Prostate gland (tissue), 2 donors: ENCODE results near the gene CUX1. TPM values are rescaled to one million over a fixed set of nuclear protein-coding genes. Genes with fewer than 3 reads are reported as not detected.

Source experiments
- DNase-seq: peaks from one replicate; pipeline ENCODE4 v3.0.0-alpha.2; 2019; ENCODE audit warnings: low spot score
- H3K27ac ChIP-seq, 2 donors: fragments of 200-600 bp; sonication (generic); 2 replicates each; pipeline ENCODE4 v1.5.1; 2017 to 2019
- H3K27me3 ChIP-seq: fragments of 200-600 bp; sonication (generic); replicated peaks from 2 replicates; pipeline ENCODE4 v1.5.1; 2019; ENCODE audit not compliant: insufficient read depth
- H3K36me3 ChIP-seq, 2 donors: fragments of 200-600 bp; sonication (generic); 1 replicate in 1 of 2; 2 replicates in 1 of 2; pipeline versions ENCODE4 v1.5.1 to v1.8.1; 2017 to 2019
- H3K4me1 ChIP-seq: fragments of 200-600 bp; sonication (generic); replicated peaks from 2 replicates; pipeline ENCODE4 v1.5.1; 2019
- H3K4me3 ChIP-seq, 2 donors: fragments of 200-600 bp; sonication (generic); 2 replicates each; pipeline ENCODE4 v1.5.1; 2017 to 2019
- H3K9me3 ChIP-seq: fragments of 200-600 bp; sonication (generic); 2 replicates; pipeline ENCODE4 v1.5.1; 2017
- POLR2A ChIP-seq: fragments of 450-650 bp; IDR thresholded peaks from one replicate; pipeline ENCODE4 v1.6.1; 2016; ENCODE audit warnings: antibody characterized with exemption, mild to moderate bottlenecking
- POLR2AphosphoS5 ChIP-seq: sonication (generic); formaldehyde crosslinking; IDR thresholded peaks from one replicate; pipeline ENCODE4 v1.6.1; 2017; ENCODE audit warnings: antibody characterized with exemption
- WGBS: methylation state at CpG from one replicate; pipeline ENCODE4 v1.1.5; 2018; 5-methylcytosine and 5-hydroxymethylcytosine counted together
- intact Hi-C: fragments of 100-400 bp; cut with DNase I; formaldehyde crosslinking; loops from one replicate; pipeline ENCODE4 v1.14.2; 2022
- total RNA-seq, 2 donors: library from RNA; depleted of rRNA; stranded (reverse); fragments of >200 nt; gene quantifications; one replicate each; pipeline ENCODE4 v1.1.0, GENCODE V29; 2016
- TF ChIP-seq, protein P1 (sequence below), 4 experiments: fragments of 200-600 bp in 2 of 4; fragments of 450-650 bp in 2 of 4; sonication (generic) in 2 of 4; IDR thresholded peaks; 1 replicate in 3 of 4; 2 replicates in 1 of 4; pipeline ENCODE4 v1.5.1; 2016 to 2019; ENCODE audit warnings: antibody characterized with exemption in 4 of 4, mild to moderate bottlenecking in 2 of 4, moderate library complexity in 2 of 4

The CUX1 gene
- total RNA-seq, 2 donors from 2014 or later = 96.3 to 99.2 TPM

- H3K9me3 ChIP-seq = no peaks in the 10 kb centered on the region
- no peaks in the 10 kb centered on the region for H3K27me3 ChIP-seq
- no peak overlapping the region for H3K27ac ChIP-seq
- intact Hi-C loops = no loop called here
- no peaks in the 10 kb centered on the region for H3K4me1 ChIP-seq
- no peak overlapping the region for H3K4me3 ChIP-seq
- no peaks in the 10 kb centered on the region for H3K36me3 ChIP-seq
- 92% methylated on average over 16 of the region's 16 CpGs for WGBS
- no peak for TF ChIP-seq POLR2AphosphoS5
- TF ChIP-seq, protein P1, sequence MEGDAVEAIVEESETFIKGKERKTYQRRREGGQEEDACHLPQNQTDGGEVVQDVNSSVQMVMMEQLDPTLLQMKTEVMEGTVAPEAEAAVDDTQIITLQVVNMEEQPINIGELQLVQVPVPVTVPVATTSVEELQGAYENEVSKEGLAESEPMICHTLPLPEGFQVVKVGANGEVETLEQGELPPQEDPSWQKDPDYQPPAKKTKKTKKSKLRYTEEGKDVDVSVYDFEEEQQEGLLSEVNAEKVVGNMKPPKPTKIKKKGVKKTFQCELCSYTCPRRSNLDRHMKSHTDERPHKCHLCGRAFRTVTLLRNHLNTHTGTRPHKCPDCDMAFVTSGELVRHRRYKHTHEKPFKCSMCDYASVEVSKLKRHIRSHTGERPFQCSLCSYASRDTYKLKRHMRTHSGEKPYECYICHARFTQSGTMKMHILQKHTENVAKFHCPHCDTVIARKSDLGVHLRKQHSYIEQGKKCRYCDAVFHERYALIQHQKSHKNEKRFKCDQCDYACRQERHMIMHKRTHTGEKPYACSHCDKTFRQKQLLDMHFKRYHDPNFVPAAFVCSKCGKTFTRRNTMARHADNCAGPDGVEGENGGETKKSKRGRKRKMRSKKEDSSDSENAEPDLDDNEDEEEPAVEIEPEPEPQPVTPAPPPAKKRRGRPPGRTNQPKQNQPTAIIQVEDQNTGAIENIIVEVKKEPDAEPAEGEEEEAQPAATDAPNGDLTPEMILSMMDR (IDR thresholded peaks at IDR 0.05) = no peak
- no peak for TF ChIP-seq POLR2A
- DNase-seq = no peak
These were observed 278.0 kb downstream of the CUX1 start for GRCh38 chr7:102095321-102096011.

DNA sequence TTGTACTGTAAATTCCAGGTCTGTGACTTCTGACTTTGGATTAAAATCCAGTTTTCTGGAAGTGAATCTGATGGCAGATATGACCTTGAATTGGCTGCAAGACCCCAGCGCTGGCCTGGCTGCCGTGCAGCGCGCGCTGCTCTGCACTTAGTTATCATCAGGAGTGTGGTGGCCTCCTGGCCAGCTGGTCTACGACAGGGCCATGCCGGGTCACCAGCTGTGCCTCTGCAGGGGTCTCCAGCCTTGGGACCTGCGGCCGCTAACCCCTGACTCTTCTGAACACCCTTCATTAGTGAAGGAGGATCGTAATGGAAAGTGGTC, 278.5 kb downstream of the CUX1 start:
- Histone ChIP-seq H3K36me3 (no peaks in the 10 kb centered on the region), H3K27ac (no peak overlapping the region), H3K4me1 (no peaks in the 10 kb centered on the region), H3K27me3 (no peaks in the 10 kb centered on the region), H3K4me3 (no peak overlapping the region), H3K9me3 (no peaks in the 10 kb centered on the region)
- intact Hi-C loops = no loop called here
- no peak for DNase-seq
- WGBS = 83% methylated on average over 10 of the region's 10 CpGs
- TF ChIP-seq POLR2A (no peak), POLR2AphosphoS5 (no peak)
- TF ChIP-seq, protein P1 (IDR thresholded peaks at IDR 0.05) = no peak

DNA sequence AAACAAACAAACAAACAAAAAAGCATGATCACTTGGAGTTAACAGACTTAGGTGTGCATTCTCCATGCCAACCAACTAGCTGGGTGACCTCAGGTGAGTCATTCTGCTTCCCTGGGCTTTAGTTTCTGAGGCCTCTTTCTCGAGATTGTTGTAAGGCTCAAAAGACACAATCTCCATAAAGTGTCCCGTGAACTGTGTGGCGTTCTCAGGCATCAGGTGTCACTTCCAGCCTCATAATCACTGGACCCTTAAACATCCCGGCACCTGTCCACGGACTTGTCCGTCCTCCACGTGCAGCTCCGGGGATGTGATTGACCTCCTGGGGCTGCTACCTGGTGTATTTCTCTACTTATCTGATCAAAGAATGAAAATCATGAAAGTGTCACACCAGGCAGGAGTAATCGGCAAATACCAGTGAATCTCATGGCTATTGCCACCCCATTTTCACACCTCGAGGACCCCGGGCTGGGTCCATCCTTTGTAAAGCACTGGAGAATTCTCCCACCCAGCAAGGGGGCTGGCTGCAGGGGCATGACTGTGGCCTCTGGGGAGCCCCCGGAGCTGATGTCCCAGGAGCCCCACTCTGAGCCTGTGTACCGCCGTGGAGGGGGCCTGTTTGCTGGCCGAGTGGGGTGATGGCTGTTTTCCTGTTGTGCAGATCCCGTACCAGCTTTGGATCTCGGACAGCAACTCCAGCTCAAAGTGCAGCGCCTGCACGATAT, 279.4 kb downstream of the CUX1 start:
- no peak for DNase-seq
- WGBS = 80% methylated on average over 19 of the region's 19 CpGs
- H3K27ac ChIP-seq = no peak overlapping the region
- intact Hi-C loops = no loop called here
- H3K36me3 ChIP-seq = no peaks in the 10 kb centered on the region
- no peaks in the 10 kb centered on the region for H3K9me3 ChIP-seq
- H3K4me1 ChIP-seq = no peaks in the 10 kb centered on the region
- H3K4me3 ChIP-seq = no peak overlapping the region
- no peaks in the 10 kb centered on the region for H3K27me3 ChIP-seq
- TF ChIP-seq, protein P1 (IDR thresholded peaks at IDR 0.05) = no peak
- TF ChIP-seq POLR2A (no peak), POLR2AphosphoS5 (no peak)

- intact Hi-C loops = no loop called here
- no peaks in the 10 kb centered on the region for H3K36me3 ChIP-seq
- H3K27ac ChIP-seq = no peak overlapping the region
- H3K9me3 ChIP-seq = no peaks in the 10 kb centered on the region
- no peaks in the 10 kb centered on the region for H3K27me3 ChIP-seq
- no peak overlapping the region for H3K4me3 ChIP-seq
- H3K4me1 ChIP-seq = no peaks in the 10 kb centered on the region
- DNase-seq = no peak
- WGBS = 30% methylated on average over 13 of the region's 13 CpGs
- no peak for TF ChIP-seq POLR2A
These were observed 280.3 kb downstream of the CUX1 start for GRCh38 chr7:102097601-102098161.

DNA sequence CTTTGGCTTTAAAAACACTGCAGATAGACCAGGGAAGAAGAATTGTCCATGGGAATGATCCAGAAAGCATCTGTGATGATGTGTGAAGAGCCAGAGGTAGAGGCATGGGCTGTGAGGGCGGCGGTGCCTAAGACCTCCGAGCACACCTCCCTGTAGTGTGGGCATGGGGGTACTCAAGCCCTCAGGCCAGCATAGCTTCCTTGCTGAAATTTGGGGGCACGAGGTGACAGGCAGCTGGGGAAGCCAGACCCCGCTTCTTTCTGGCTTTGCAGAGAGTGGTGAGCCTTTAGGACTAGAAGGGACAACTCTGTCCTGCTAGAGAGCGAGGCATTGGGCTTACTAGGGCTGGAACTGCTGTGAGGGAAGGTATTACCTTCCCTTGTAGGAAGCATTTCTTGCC, 281.6 kb downstream of the CUX1 start:
- no peaks in the 10 kb centered on the region for H3K27me3 ChIP-seq
- H3K27ac ChIP-seq = no peak overlapping the region
- no peaks in the 10 kb centered on the region for H3K36me3 ChIP-seq
- TF ChIP-seq POLR2AphosphoS5 (no peak), POLR2A (no peak)
- TF ChIP-seq, protein P1 (IDR thresholded peaks at IDR 0.05) = no peak
- 98% methylated on average over 6 of the region's 6 CpGs for WGBS
- H3K9me3 ChIP-seq = no peaks in the 10 kb centered on the region
- intact Hi-C loops = no loop called here
- no peaks in the 10 kb centered on the region for H3K4me1 ChIP-seq
- no peak for DNase-seq
- H3K4me3 ChIP-seq = no peak overlapping the region
